GM12878 (cell line): ENCODE data around the gene COL25A1. TPM values are rescaled to one million over a fixed set of nuclear protein-coding genes. Genes with fewer than 3 reads are reported as not detected.

ENCODE experiments used
- ATAC-seq: fragments of 200-7000 bp; cut with Tn5 transposase; 3 replicates; pipeline ENCODE4 v1.9.1; 2020; ENCODE audit warnings: mild to moderate bottlenecking, moderate library complexity
- BruUV-seq: library from RNA; stranded (reverse); fragments of 400-500 nt; replicated peaks from 2 replicates; lab custom pipeline; 2021; lab: Mats Ljungman, UMichigan
- CTCF ChIA-PET: fragments of 300-600 bp; sonication (Branson Sonifier 250); formaldehyde crosslinking; extraction: SDS; loops from one replicate; lab custom pipeline; 2021; ENCODE audit warnings: inconsistent platforms; lab: Yijun Ruan, JAX
- POLR2A ChIA-PET: fragments of 350-600 bp; formaldehyde crosslinking; extraction: SDS; loops from one replicate; lab custom pipeline; 2021; ENCODE audit warnings: inconsistent platforms; lab: Charles Lee
- RAD21 ChIA-PET: fragments of 300-600 bp; sonication (Branson Sonifier 250); formaldehyde crosslinking; loops from one replicate; lab custom pipeline; 2023; ENCODE audit warnings: antibody characterized with exemption; ENCODE audit not compliant: unreplicated experiment; lab: Charles Lee
- SMC1A ChIA-PET: fragments of 300-600 bp; sonication (Branson Sonifier 250); formaldehyde crosslinking; loops from one replicate; lab custom pipeline; 2023; ENCODE audit not compliant: unreplicated experiment, uncharacterized antibody; lab: Charles Lee
- DNase-seq: peaks from one replicate; pipeline ENCODE4 v3.0.0-alpha.2; 2011; ENCODE audit warnings: low read depth, low spot score
- FAIRE-seq: peaks from 3 replicates; lab custom pipeline; 2011; peaks lifted over from hg19 to GRCh38; lab: Jason Lieb, UNC
- H2AFZ ChIP-seq: 2 replicates; pipeline ENCODE4 v1.6.0; 2011; ENCODE audit warnings: low read depth, low read length, control low read depth; ENCODE audit not compliant: control insufficient read depth
- H3K27ac ChIP-seq: 2 replicates; pipeline ENCODE4 v1.5.1; 2011; ENCODE audit warnings: control low read depth; ENCODE audit not compliant: control insufficient read depth, insufficient read depth
- H3K27me3 ChIP-seq, 2 experiments: replicated peaks in 1 of 2; 2 replicates each; pipeline versions ENCODE4 v1.6.0 to v1.6.1; 2011; ENCODE audit warnings: low read length in 1 of 2; ENCODE audit not compliant: control insufficient read depth in 2 of 2, insufficient read depth in 2 of 2
- H3K36me3 ChIP-seq, 2 experiments: 2 replicates each; pipeline ENCODE4 v1.5.1; 2011; ENCODE audit warnings: low read length in 1 of 2; ENCODE audit not compliant: control insufficient read depth in 2 of 2, insufficient read depth in 2 of 2
- H3K4me1 ChIP-seq: 2 replicates; pipeline ENCODE4 v1.6.1; 2011; ENCODE audit warnings: mild to moderate bottlenecking, low read length, moderate library complexity, mixed read lengths; ENCODE audit not compliant: control insufficient read depth, insufficient read depth
- H3K4me2 ChIP-seq: 2 replicates; pipeline ENCODE4 v1.6.0; 2011; ENCODE audit warnings: control low read depth; ENCODE audit not compliant: control insufficient read depth, insufficient read depth
- H3K4me3 ChIP-seq: fragments of 200-600 bp; sonication (generic); 2 replicates; pipeline ENCODE4 v1.5.1; 2016
- H3K79me2 ChIP-seq: 2 replicates; pipeline ENCODE4 v1.6.0; 2011; ENCODE audit warnings: low read length; ENCODE audit not compliant: control insufficient read depth, insufficient read depth
- H3K9ac ChIP-seq: 2 replicates; pipeline ENCODE4 v1.8.0; 2011; ENCODE audit warnings: low read length, control low read depth, mixed read lengths; ENCODE audit not compliant: control insufficient read depth, insufficient read depth
- H3K9me3 ChIP-seq: replicated peaks from 3 replicates; pipeline ENCODE4 v1.5.1; 2011; ENCODE audit warnings: mild to moderate bottlenecking, low read length; ENCODE audit not compliant: control insufficient read depth, insufficient read depth
- H4K20me1 ChIP-seq: 2 replicates; pipeline ENCODE4 v1.6.0; 2011; ENCODE audit not compliant: control insufficient read depth, insufficient read depth
- ATF3 ChIP-seq: IDR thresholded peaks from 2 replicates; pipeline ENCODE4 v1.6.1; 2011; ENCODE audit warnings: low read depth, mild to moderate bottlenecking, low read length, moderate library complexity, borderline replicate concordance; ENCODE audit errors: extremely low read depth
- CBFB ChIP-seq: IDR thresholded peaks from 2 replicates; pipeline ENCODE4 v1.6.1; 2016; ENCODE audit warnings: antibody characterized with exemption, low read depth
- MLLT1 ChIP-seq: fragments of 450-650 bp; IDR thresholded peaks from 2 replicates; pipeline ENCODE4 v1.6.1; 2016; ENCODE audit warnings: mild to moderate bottlenecking
- MYB ChIP-seq: fragments of 150-350 bp; IDR thresholded peaks from 2 replicates; pipeline ENCODE4 v1.6.1; 2014; ENCODE audit warnings: mild to moderate bottlenecking, low read depth, low read length, borderline replicate concordance
- PBX3 ChIP-seq: IDR thresholded peaks from 2 replicates; pipeline ENCODE4 v1.6.1; 2011; ENCODE audit warnings: mild to moderate bottlenecking, low read depth, low read length, moderate library complexity; ENCODE audit not compliant: insufficient replicate concordance
- POLR2AphosphoS2 ChIP-seq: IDR thresholded peaks from 2 replicates; pipeline ENCODE4 v1.6.1; 2011; ENCODE audit warnings: low read depth, mild to moderate bottlenecking, low read length, improper control_type of control experiment, moderate library complexity
- POLR2AphosphoS5 ChIP-seq: IDR thresholded peaks from 2 replicates; pipeline ENCODE4 v1.6.1; 2011; ENCODE audit warnings: mild to moderate bottlenecking, low read length, inconsistent platforms
- POU2F2 ChIP-seq: IDR thresholded peaks from 3 replicates; pipeline ENCODE4 v1.6.1; 2011; ENCODE audit warnings: low read depth, mild to moderate bottlenecking, low read length, borderline replicate concordance
- RAD21 ChIP-seq: IDR thresholded peaks from 2 replicates; pipeline ENCODE4 v1.6.1; 2011; ENCODE audit warnings: mild to moderate bottlenecking, low read depth, low read length, moderate library complexity; ENCODE audit not compliant: insufficient read depth
- STAT1 ChIP-seq: fragments of 450-650 bp; conservative IDR thresholded peaks from 2 replicates; pipeline ENCODE4 v1.6.1; 2014; ENCODE audit warnings: antibody characterized with exemption, mild to moderate bottlenecking
- WGBS: methylation state at CpG from one replicate; pipeline ENCODE4 v1.1.6; 2016; ENCODE audit warnings: low lambda C conversion rate; ENCODE audit not compliant: insufficient replicate concordance, insufficient coverage; ENCODE audit errors: missing lambda C conversion rate; 5-methylcytosine and 5-hydroxymethylcytosine counted together
- in situ Hi-C: fragments of 300-500 bp; cut with MboI; formaldehyde crosslinking; loops from 9 replicates; pipeline ENCODE4 v1.14.3; 2018; ENCODE audit warnings: mixed read lengths
- intact Hi-C: fragments of 100-400 bp; cut with micrococcal nuclease; formaldehyde crosslinking; loops from one replicate; pipeline ENCODE4 v1.14.2; 2022; ENCODE audit not compliant: unreplicated experiment
- polyA plus RNA-seq, 11 experiments: library from polyadenylated mRNA; depleted of rRNA in 4 of 11; unstranded in 6 of 11; stranded (reverse) in 5 of 11; fragments of >200 nt; fragmentation: Nextera tagmentation in 4 of 11; fragmentation: Illumina TruSeq in 1 of 11; extraction: Ambion mirVana in 4 of 11; extraction: Trizol in 1 of 11; gene quantifications; 1 replicate in 1 of 11; 2 replicates in 10 of 11; pipeline versions ENCODE4 v1.2.1 to v1.2.3, GENCODE V29; 2011 to 2016; ENCODE audit warnings: inconsistent platforms in 2 of 11, missing spikeins in 2 of 11, low read depth in 1 of 11
- total RNA-seq, 4 experiments: library from RNA; depleted of rRNA in 3 of 4; stranded (reverse); fragments of >200 nt in 3 of 4; fragmentation: Illumina TruSeq in 1 of 4; extraction: Trizol in 1 of 4; gene quantifications; 2 replicates each; pipeline versions ENCODE4 v1.2.1 to v1.2.3, GENCODE V29; 2013 to 2021

Gene COL25A1
- total and polyA plus RNA-seq, 10 of the 15 experiments (the other 5 are each of a cell fraction or from before 2014, with no cell fraction given), result 0.01 to 0.26 (median 0.12) TPM; not detected in 6

GRCh38 chr4:109125084-109125483 lies 177.4 kb downstream of the COL25A1 start:
- Histone ChIP-seq H3K4me3 (no peak overlapping the region), H3K4me2 (no peak overlapping the region), H3K79me2 (no peaks in the 10 kb centered on the region), H2AFZ (no peak overlapping the region), H3K9me3 (no peaks in the 10 kb centered on the region), H3K36me3 (no peaks in the 10 kb centered on the region), H4K20me1 (no peaks in the 10 kb centered on the region), H3K9ac (no peak overlapping the region), H3K27me3 (no peaks in the 10 kb centered on the region), H3K27ac (no peak overlapping the region), H3K4me1 (no peaks in the 10 kb centered on the region)
- TF ChIP-seq POLR2AphosphoS2 (no peak), MLLT1 (no peak), RAD21 (no peak), MYB (no peak), ATF3 (no peak), CBFB (no peak), STAT1 (no peak), POLR2AphosphoS5 (no peak), POU2F2 (no peak), PBX3 (no peak)
- ChIA-PET SMC1A (interaction anchor here (1.3 kb wide), 1 partner anchor 168 kb away, joined by 5 read pairs; no protein-coding TSS in a partner anchor), RAD21 (no interaction called here), POLR2A (no interaction called here), CTCF (no interaction called here)
- FAIRE-seq, result no peak
- in situ Hi-C loops, result no loop called here
- 0% methylated on average over 1 of the region's 1 CpG for WGBS
- intact Hi-C loops, result no loop called here
- no peak for ATAC-seq
- DNase-seq, result no peak
- BruUV-seq, result no TSS peak
